AG09319 (cell line): ENCODE measurements around the gene SLC3A2.
"Not testable (repeated sequence)": the region's sequence is repeated elsewhere in the genome, so short reads cannot be mapped to it uniquely, and the experiment has no call there.

Experiments
- DNase-seq: peaks from one replicate; pipeline ENCODE4 v3.0.0-alpha.2; 2010; ENCODE audit warnings: low read depth; ENCODE audit errors: extremely low read depth
- CTCF ChIP-seq: IDR thresholded peaks from 2 replicates; pipeline ENCODE4 v1.5.1; 2011; ENCODE audit warnings: low read depth, mild to moderate bottlenecking, inconsistent platforms, low read length, moderate library complexity

Gene SLC3A2

GRCh38 chr11:62930666-62931065, 50.0 kb downstream of the SLC3A2 start:
- no peak for TF ChIP-seq CTCF
- no peak for DNase-seq

GRCh38 chr11:62931499-62932278, 51.0 kb downstream of the SLC3A2 start:
- no peak for DNase-seq
- no peak for TF ChIP-seq CTCF

GRCh38 chr11:62933285-62933684, 52.6 kb downstream of the SLC3A2 start:
- no peak for TF ChIP-seq CTCF
- no peak for DNase-seq

GRCh38 chr11:62933750-62934495, 53.2 kb downstream of the SLC3A2 start:
- no peak for TF ChIP-seq CTCF

GRCh38 chr11:62934496-62934785, 53.7 kb downstream of the SLC3A2 start:
- no peak for DNase-seq
- TF ChIP-seq CTCF = no peak

More at GRCh38 chr11:62933750-62934495, 53.2 kb downstream of the SLC3A2 start:
- DNase-seq = no peak

GRCh38 chr11:62937528-62937927, 56.8 kb downstream of the SLC3A2 start:
- DNase-seq = not testable (repeated sequence)
